ENCODE data around the gene SYT9.

Gene SYT9

GRCh38 chr11:7512525-7513233 lies 261.0 kb downstream of the SYT9 start:
- no peaks in the 10 kb centered on the region for H3K79me1 ChIP-seq (ENCODE audit: low read length)
- no peak overlapping the region for H3K27ac ChIP-seq (ENCODE audit: low read depth, low read length)
- no peak overlapping the region for H2BK15ac ChIP-seq (replicated peaks; ENCODE audit: low read depth)

GRCh38 chr11:7513234-7514098 lies 261.8 kb downstream of the SYT9 start, which contains the start of gene PPFIBP2:
Gene PPFIBP2, plus strand, starts transcription at chr11:7513999. Its CDS starts 35,477 bp downstream, at chr11:7549476.
- H3K4me3 ChIP-seq (ENCODE audit: low read length), result peak within 1 kb of the TSS; percentile 71
- no peak within 1 kb of the TSS for H4K8ac ChIP-seq (ENCODE audit: low read depth, low read length)
- no peaks in the 10 kb centered on the region for H3K79me2 ChIP-seq (ENCODE audit: control insufficient read depth, insufficient read depth, low read length)
- H2BK5ac ChIP-seq (ENCODE audit: low read length), result no peak within 1 kb of the TSS
- H3K27ac ChIP-seq (ENCODE audit: low read depth, low read length), result peak within 1 kb of the TSS; percentile 45
- no peaks in the 10 kb centered on the region for H3K27me3 ChIP-seq (ENCODE audit: insufficient read depth, low read length, poor library complexity)
- H3K18ac ChIP-seq (ENCODE audit: low read length), result peak within 1 kb of the TSS; percentile 52
- no peak within 1 kb of the TSS for H2AK5ac ChIP-seq (ENCODE audit: low read length)
- H3K56ac ChIP-seq (ENCODE audit: low read length), result peak within 1 kb of the TSS; percentile 86
- WGBS (ENCODE audit: extremely low coverage, insufficient coverage, low lambda C conversion rate), result no CpG with 5 or more reads among the region's 79 CpGs
- no peak within 1 kb of the TSS for H2BK15ac ChIP-seq (replicated peaks; ENCODE audit: low read depth)
- no peaks in the 10 kb centered on the region for H3K79me1 ChIP-seq (ENCODE audit: low read length)
- no peak within 1 kb of the TSS for H2BK120ac ChIP-seq (ENCODE audit: low read depth, low read length)
- no peak within 1 kb of the TSS for H4K5ac ChIP-seq (ENCODE audit: low read length)
- peak; percentile 84 for DNase-seq
- H3K36me3 ChIP-seq (ENCODE audit: control insufficient read depth, insufficient read depth, low read length), result no peaks in the 10 kb centered on the region
- peak within 1 kb of the TSS; percentile 96 for H3K4me2 ChIP-seq (ENCODE audit: low read length)
- peak within 1 kb of the TSS; percentile 68 for H3K9ac ChIP-seq (ENCODE audit: low read length)
- no peak within 1 kb of the TSS for H3K4ac ChIP-seq (ENCODE audit: low read depth, low read length)
- no peak within 1 kb of the TSS for H3K23ac ChIP-seq (ENCODE audit: low read length)
- H3K4me1 ChIP-seq (ENCODE audit: control insufficient read depth, low read depth, low read length), result no peaks in the 10 kb centered on the region

More at GRCh38 chr11:7512525-7513233, 261.0 kb downstream of the SYT9 start:
- H3K4me2 ChIP-seq (ENCODE audit: low read length), result peak overlapping the region; percentile 96
- H3K4me3 ChIP-seq (ENCODE audit: low read length), result no peak overlapping the region
- H3K4ac ChIP-seq (ENCODE audit: low read depth, low read length), result no peak overlapping the region
- H3K23ac ChIP-seq (ENCODE audit: low read length), result no peak overlapping the region
- H3K18ac ChIP-seq (ENCODE audit: low read length), result no peak overlapping the region
- H2BK120ac ChIP-seq (ENCODE audit: low read depth, low read length), result no peak overlapping the region
- no peak for DNase-seq
- peak overlapping the region; percentile 38 for H3K9ac ChIP-seq (ENCODE audit: low read length)
- H4K8ac ChIP-seq (ENCODE audit: low read depth, low read length), result no peak overlapping the region
- H2AK5ac ChIP-seq (ENCODE audit: low read length), result no peak overlapping the region
- peak overlapping the region; percentile 69 for H3K56ac ChIP-seq (ENCODE audit: low read length)
- H2BK5ac ChIP-seq (ENCODE audit: low read length), result no peak overlapping the region
- no peak overlapping the region for H4K5ac ChIP-seq (ENCODE audit: low read length)
- no peaks in the 10 kb centered on the region for H3K4me1 ChIP-seq (ENCODE audit: control insufficient read depth, low read depth, low read length)
- no peaks in the 10 kb centered on the region for H3K36me3 ChIP-seq (ENCODE audit: control insufficient read depth, insufficient read depth, low read length)
- no peaks in the 10 kb centered on the region for H3K27me3 ChIP-seq (ENCODE audit: insufficient read depth, low read length, poor library complexity)
- no peaks in the 10 kb centered on the region for H3K79me2 ChIP-seq (ENCODE audit: control insufficient read depth, insufficient read depth, low read length)
- WGBS (ENCODE audit: extremely low coverage, insufficient coverage, low lambda C conversion rate), result no CpG with 5 or more reads among the region's 18 CpGs

- WGBS (ENCODE audit: extremely low coverage, insufficient coverage, low lambda C conversion rate), result no CpG with 5 or more reads among the region's 31 CpGs
- Histone ChIP-seq H3K4me1 (ENCODE audit: control insufficient read depth, low read depth, low read length) (no peaks in the 10 kb centered on the region), H3K9ac (ENCODE audit: low read length) (peak overlapping the region; percentile 68), H2BK5ac (ENCODE audit: low read length) (no peak overlapping the region), H3K4me3 (ENCODE audit: low read length) (peak overlapping the region; percentile 38), H4K5ac (ENCODE audit: low read length) (no peak overlapping the region), H3K23ac (ENCODE audit: low read length) (no peak overlapping the region), H4K8ac (ENCODE audit: low read depth, low read length) (no peak overlapping the region), H2BK15ac (replicated peaks; ENCODE audit: low read depth) (no peak overlapping the region), H3K36me3 (ENCODE audit: control insufficient read depth, insufficient read depth, low read length) (no peaks in the 10 kb centered on the region), H3K27me3 (ENCODE audit: insufficient read depth, low read length, poor library complexity) (no peaks in the 10 kb centered on the region), H3K18ac (ENCODE audit: low read length) (no peak overlapping the region), H3K56ac (ENCODE audit: low read length) (peak overlapping the region; percentile 84), H3K27ac (ENCODE audit: low read depth, low read length) (no peak overlapping the region), H3K79me2 (ENCODE audit: control insufficient read depth, insufficient read depth, low read length) (no peaks in the 10 kb centered on the region), H2AK5ac (ENCODE audit: low read length) (no peak overlapping the region), H3K79me1 (ENCODE audit: low read length) (no peaks in the 10 kb centered on the region), H3K4ac (ENCODE audit: low read depth, low read length) (no peak overlapping the region), H2BK120ac (ENCODE audit: low read depth, low read length) (no peak overlapping the region), H3K4me2 (ENCODE audit: low read length) (peak overlapping the region; percentile 92)
- no peak for DNase-seq
Measured at GRCh38 chr11:7514099-7514591, 262.4 kb downstream of the SYT9 start.

- H3K4me2 ChIP-seq (ENCODE audit: low read length), result no peak overlapping the region
- no peak overlapping the region for H2BK5ac ChIP-seq (ENCODE audit: low read length)
- H3K79me1 ChIP-seq (ENCODE audit: low read length), result no peaks in the 10 kb centered on the region
- no peaks in the 10 kb centered on the region for H3K4me1 ChIP-seq (ENCODE audit: control insufficient read depth, low read depth, low read length)
- H3K36me3 ChIP-seq (ENCODE audit: control insufficient read depth, insufficient read depth, low read length), result no peaks in the 10 kb centered on the region
- H2BK15ac ChIP-seq (replicated peaks; ENCODE audit: low read depth), result no peak overlapping the region
- H3K4me3 ChIP-seq (ENCODE audit: low read length), result no peak overlapping the region
- H3K9ac ChIP-seq (ENCODE audit: low read length), result no peak overlapping the region
- no peak overlapping the region for H3K4ac ChIP-seq (ENCODE audit: low read depth, low read length)
- H3K27ac ChIP-seq (ENCODE audit: low read depth, low read length), result no peak overlapping the region
- H3K27me3 ChIP-seq (ENCODE audit: insufficient read depth, low read length, poor library complexity), result no peaks in the 10 kb centered on the region
- DNase-seq, result no peak
- no CpG with 5 or more reads among the region's 1 CpG for WGBS (ENCODE audit: extremely low coverage, insufficient coverage, low lambda C conversion rate)
- H4K5ac ChIP-seq (ENCODE audit: low read length), result no peak overlapping the region
- H3K56ac ChIP-seq (ENCODE audit: low read length), result no peak overlapping the region
- no peak overlapping the region for H3K23ac ChIP-seq (ENCODE audit: low read length)
- H2AK5ac ChIP-seq (ENCODE audit: low read length), result no peak overlapping the region
- no peak overlapping the region for H2BK120ac ChIP-seq (ENCODE audit: low read depth, low read length)
- H4K8ac ChIP-seq (ENCODE audit: low read depth, low read length), result no peak overlapping the region
- no peaks in the 10 kb centered on the region for H3K79me2 ChIP-seq (ENCODE audit: control insufficient read depth, insufficient read depth, low read length)
- H3K18ac ChIP-seq (ENCODE audit: low read length), result no peak overlapping the region
Measured at GRCh38 chr11:7515447-7515886, 263.8 kb downstream of the SYT9 start.

- H2AK5ac ChIP-seq (ENCODE audit: low read length), result no peak overlapping the region
- no peak overlapping the region for H3K27ac ChIP-seq (ENCODE audit: low read depth, low read length)
- no peaks in the 10 kb centered on the region for H3K79me2 ChIP-seq (ENCODE audit: control insufficient read depth, insufficient read depth, low read length)
- no peak overlapping the region for H4K5ac ChIP-seq (ENCODE audit: low read length)
- no peaks in the 10 kb centered on the region for H3K4me1 ChIP-seq (ENCODE audit: control insufficient read depth, low read depth, low read length)
- no peak overlapping the region for H3K4ac ChIP-seq (ENCODE audit: low read depth, low read length)
- DNase-seq, result no peak
- no peak overlapping the region for H3K23ac ChIP-seq (ENCODE audit: low read length)
- no peaks in the 10 kb centered on the region for H3K79me1 ChIP-seq (ENCODE audit: low read length)
- H2BK5ac ChIP-seq (ENCODE audit: low read length), result no peak overlapping the region
- no peak overlapping the region for H2BK120ac ChIP-seq (ENCODE audit: low read depth, low read length)
- WGBS (ENCODE audit: extremely low coverage, insufficient coverage, low lambda C conversion rate), result no CpG with 5 or more reads among the region's 12 CpGs
- no peaks in the 10 kb centered on the region for H3K36me3 ChIP-seq (ENCODE audit: control insufficient read depth, insufficient read depth, low read length)
- H3K4me3 ChIP-seq (ENCODE audit: low read length), result no peak overlapping the region
- no peak overlapping the region for H3K9ac ChIP-seq (ENCODE audit: low read length)
- H3K56ac ChIP-seq (ENCODE audit: low read length), result no peak overlapping the region
- no peaks in the 10 kb centered on the region for H3K27me3 ChIP-seq (ENCODE audit: insufficient read depth, low read length, poor library complexity)
- no peak overlapping the region for H3K4me2 ChIP-seq (ENCODE audit: low read length)
- no peak overlapping the region for H4K8ac ChIP-seq (ENCODE audit: low read depth, low read length)
- no peak overlapping the region for H2BK15ac ChIP-seq (replicated peaks; ENCODE audit: low read depth)
- H3K18ac ChIP-seq (ENCODE audit: low read length), result no peak overlapping the region
Measured at GRCh38 chr11:7516475-7516874, 264.8 kb downstream of the SYT9 start.
